ENCODE measurements around the gene LOXL1.

LOXL1 gene

DNA sequence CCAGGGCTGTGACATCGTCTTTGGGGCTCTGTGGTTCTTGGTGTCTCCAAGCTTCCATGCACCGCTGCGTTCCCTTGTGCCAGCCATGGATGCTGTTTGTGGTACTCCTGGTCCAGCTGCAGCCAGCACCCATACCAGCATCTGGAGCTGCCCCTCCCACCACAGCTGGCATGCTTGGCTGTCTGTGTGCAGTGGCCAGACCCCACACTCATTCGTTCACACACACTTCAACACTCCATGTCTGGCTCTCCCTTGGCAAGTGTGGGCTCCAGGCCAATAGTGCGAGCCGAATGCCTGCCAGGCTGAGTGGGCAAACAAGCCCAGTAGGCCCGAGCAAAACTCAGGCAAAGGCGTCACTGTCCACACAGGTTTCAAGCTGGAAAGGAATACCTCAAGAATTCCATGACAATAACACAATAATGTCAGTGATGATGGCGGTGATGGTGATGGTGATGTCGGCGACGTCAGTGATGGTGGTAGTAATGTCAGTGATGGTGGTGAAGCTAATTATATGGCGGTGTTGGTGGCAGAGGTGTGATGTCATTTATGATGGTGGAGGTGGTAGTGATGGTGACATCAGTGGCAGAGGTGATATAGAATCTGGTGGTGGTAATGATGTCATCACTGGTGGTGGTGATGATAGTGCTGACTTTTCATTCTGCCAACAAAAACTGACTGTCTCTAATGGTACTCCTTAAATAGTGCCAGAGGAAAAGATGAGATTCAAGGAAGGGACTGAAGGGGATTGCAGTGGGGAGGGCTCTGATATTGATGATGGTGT, 33.6 kb upstream of the LOXL1 start:
- no peak for ATAC-seq (ENCODE audit: insufficient read depth, low read depth)

DNA sequence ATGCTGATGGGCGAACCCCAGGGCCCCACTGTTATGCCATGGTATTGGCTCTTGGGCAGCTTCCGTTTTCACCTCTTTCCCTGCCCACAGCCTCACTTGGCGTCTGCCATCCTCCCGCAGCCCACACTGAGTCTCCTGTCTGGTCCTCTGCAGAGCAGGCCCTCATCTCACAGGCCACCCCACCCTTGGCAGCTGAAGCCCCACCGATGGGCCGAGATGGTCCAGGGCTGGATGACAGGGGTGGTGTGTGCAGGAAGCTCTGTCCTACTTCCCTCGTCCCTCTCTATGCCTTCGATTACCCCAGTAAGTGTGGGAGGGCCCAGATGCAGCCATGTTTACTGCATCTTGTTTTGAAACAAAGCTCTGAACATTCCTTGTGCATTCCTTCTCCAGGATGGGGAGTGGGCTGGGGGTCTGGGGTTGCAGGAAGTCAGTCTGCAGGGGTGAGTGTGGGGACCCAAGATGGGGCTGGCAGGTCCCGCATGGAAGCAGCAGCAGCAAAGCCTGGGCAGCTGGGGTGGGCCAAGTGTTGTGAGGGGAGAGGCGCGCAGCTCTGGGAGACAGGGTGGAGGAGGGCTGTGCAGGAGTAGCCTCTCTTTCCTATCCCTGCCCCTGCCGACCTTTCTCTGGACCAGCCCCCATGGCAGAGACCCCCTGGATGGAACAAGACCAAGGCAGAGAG, 32.0 kb upstream of the LOXL1 start:
- no peak overlapping the region for H3K27ac ChIP-seq (ENCODE audit: low read length)
- no peak overlapping the region for H3K9ac ChIP-seq (ENCODE audit: low read depth, low read length)
- H3K4me1 ChIP-seq (ENCODE audit: insufficient read depth, low read length): no peaks in the 10 kb centered on the region
- no peaks in the 10 kb centered on the region for H3K36me3 ChIP-seq (ENCODE audit: insufficient read depth, low read length)
- peaks cover 7% of the 10 kb centered on the region for H3K9me3 ChIP-seq (ENCODE audit: insufficient read depth, low read length, severe bottlenecking)
- ATAC-seq (ENCODE audit: insufficient read depth, low read depth) (no peak), DNase-seq (no peak)
- H3K4me3 ChIP-seq (ENCODE audit: low read depth in 1 of 2, low read length in 2 of 2): no peak overlapping the region
- TF ChIP-seq, protein P1, sequence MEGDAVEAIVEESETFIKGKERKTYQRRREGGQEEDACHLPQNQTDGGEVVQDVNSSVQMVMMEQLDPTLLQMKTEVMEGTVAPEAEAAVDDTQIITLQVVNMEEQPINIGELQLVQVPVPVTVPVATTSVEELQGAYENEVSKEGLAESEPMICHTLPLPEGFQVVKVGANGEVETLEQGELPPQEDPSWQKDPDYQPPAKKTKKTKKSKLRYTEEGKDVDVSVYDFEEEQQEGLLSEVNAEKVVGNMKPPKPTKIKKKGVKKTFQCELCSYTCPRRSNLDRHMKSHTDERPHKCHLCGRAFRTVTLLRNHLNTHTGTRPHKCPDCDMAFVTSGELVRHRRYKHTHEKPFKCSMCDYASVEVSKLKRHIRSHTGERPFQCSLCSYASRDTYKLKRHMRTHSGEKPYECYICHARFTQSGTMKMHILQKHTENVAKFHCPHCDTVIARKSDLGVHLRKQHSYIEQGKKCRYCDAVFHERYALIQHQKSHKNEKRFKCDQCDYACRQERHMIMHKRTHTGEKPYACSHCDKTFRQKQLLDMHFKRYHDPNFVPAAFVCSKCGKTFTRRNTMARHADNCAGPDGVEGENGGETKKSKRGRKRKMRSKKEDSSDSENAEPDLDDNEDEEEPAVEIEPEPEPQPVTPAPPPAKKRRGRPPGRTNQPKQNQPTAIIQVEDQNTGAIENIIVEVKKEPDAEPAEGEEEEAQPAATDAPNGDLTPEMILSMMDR (IDR thresholded peaks at IDR 0.05; ENCODE audit: borderline replicate concordance, extremely low read depth, low read length, poor library complexity, severe bottlenecking): no peak
- TF ChIP-seq EZH2 (IDR thresholded peaks at IDR 0.05; ENCODE audit: borderline replicate concordance, low read depth, low read length, severe bottlenecking): no peak
- no peak overlapping the region for H3K4me2 ChIP-seq (ENCODE audit: insufficient read depth, low read length)
- no peaks in the 10 kb centered on the region for H3K79me2 ChIP-seq (ENCODE audit: insufficient read depth, low read length)
- H3K27me3 ChIP-seq (ENCODE audit: insufficient read depth, low read length, poor library complexity): no peaks in the 10 kb centered on the region
- no peak overlapping the region for H2AFZ ChIP-seq (ENCODE audit: low read depth, low read length)
- no peaks in the 10 kb centered on the region; the same call in 1 of the 2 replicates for H4K20me1 ChIP-seq (ENCODE audit: insufficient read depth, low read length)

More for the DNA sequence above, 33.6 kb upstream of the LOXL1 start:
- Histone ChIP-seq H3K4me2 (ENCODE audit: insufficient read depth, low read length) (no peak overlapping the region), H3K9ac (ENCODE audit: low read depth, low read length) (no peak overlapping the region), H3K27ac (ENCODE audit: low read length) (no peak overlapping the region), H4K20me1 (ENCODE audit: insufficient read depth, low read length) (no peaks in the 10 kb centered on the region; the same call in 1 of the 2 replicates), H2AFZ (ENCODE audit: low read depth, low read length) (no peak overlapping the region), H3K4me3 (ENCODE audit: low read depth in 1 of 2, low read length in 2 of 2) (no peak overlapping the region), H3K36me3 (ENCODE audit: insufficient read depth, low read length) (no peaks in the 10 kb centered on the region), H3K79me2 (ENCODE audit: insufficient read depth, low read length) (no peaks in the 10 kb centered on the region), H3K4me1 (ENCODE audit: insufficient read depth, low read length) (no peaks in the 10 kb centered on the region), H3K27me3 (ENCODE audit: insufficient read depth, low read length, poor library complexity) (no peaks in the 10 kb centered on the region), H3K9me3 (ENCODE audit: insufficient read depth, low read length, severe bottlenecking) (peaks cover 7% of the 10 kb centered on the region)
- TF ChIP-seq, protein P1 (IDR thresholded peaks at IDR 0.05; ENCODE audit: borderline replicate concordance, extremely low read depth, low read length, poor library complexity, severe bottlenecking): no peak
- TF ChIP-seq EZH2 (IDR thresholded peaks at IDR 0.05; ENCODE audit: borderline replicate concordance, low read depth, low read length, severe bottlenecking): no peak
- DNase-seq: no peak

DNA sequence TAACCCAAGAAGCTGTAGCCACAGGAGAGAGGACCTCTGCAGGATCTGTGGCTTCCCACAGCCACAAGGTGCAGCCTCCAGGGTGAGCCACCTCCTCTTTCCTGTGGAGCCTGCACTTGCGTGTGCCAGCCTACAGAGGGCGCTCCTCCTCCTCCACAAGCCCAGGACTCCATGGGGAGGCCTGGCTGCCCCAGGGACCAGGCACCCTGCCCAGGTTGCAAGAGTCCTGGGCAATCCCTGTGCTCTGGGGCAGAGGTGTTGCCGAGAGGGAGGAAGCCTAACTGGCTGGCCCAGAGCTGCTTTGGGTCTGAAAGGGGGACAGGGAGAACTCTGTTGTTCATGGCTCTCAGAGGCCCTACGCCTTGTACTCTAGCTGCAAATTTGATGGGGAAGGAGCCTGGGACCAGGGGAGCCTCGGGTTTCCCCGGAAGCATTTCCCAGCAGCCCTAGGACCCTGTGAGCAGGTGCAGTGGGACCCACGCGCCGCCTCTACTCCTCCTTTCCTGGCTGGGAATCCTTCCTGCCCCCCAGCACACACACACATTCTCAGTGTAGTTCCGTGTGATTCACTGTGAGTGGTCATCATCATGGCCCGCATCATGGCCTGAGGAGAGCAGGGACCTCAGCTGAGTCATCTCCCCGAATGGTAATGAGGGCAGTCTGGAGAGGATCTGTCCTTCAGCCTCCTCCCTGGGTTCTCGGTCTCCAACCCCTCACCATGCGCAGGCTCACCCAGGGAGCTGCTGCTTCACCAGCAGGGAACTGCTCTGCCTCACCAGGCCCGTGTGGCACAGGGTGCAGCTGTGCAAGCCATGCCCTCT, 28.6 kb upstream of the LOXL1 start:
- H3K4me1 ChIP-seq (ENCODE audit: insufficient read depth, low read length): no peaks in the 10 kb centered on the region
- ATAC-seq (ENCODE audit: insufficient read depth, low read depth): peak; percentile 92
- H2AFZ ChIP-seq (ENCODE audit: low read depth, low read length): no peak overlapping the region
- H3K9ac ChIP-seq (ENCODE audit: low read depth, low read length): no peak overlapping the region
- no peak overlapping the region for H3K4me3 ChIP-seq (ENCODE audit: low read depth in 1 of 2, low read length in 2 of 2)
- H4K20me1 ChIP-seq (ENCODE audit: insufficient read depth, low read length): no peaks in the 10 kb centered on the region; the same call in 1 of the 2 replicates
- peak; percentile 58 for DNase-seq
- peaks cover 2% of the 10 kb centered on the region for H3K9me3 ChIP-seq (ENCODE audit: insufficient read depth, low read length, severe bottlenecking)
- H3K27me3 ChIP-seq (ENCODE audit: insufficient read depth, low read length, poor library complexity): peaks cover 3% of the 10 kb centered on the region
- H3K27ac ChIP-seq (ENCODE audit: low read length): no peak overlapping the region
- no peaks in the 10 kb centered on the region for H3K79me2 ChIP-seq (ENCODE audit: insufficient read depth, low read length)
- H3K36me3 ChIP-seq (ENCODE audit: insufficient read depth, low read length): no peaks in the 10 kb centered on the region
- no peak overlapping the region for H3K4me2 ChIP-seq (ENCODE audit: insufficient read depth, low read length)
- no peak for TF ChIP-seq EZH2 (IDR thresholded peaks at IDR 0.05; ENCODE audit: borderline replicate concordance, low read depth, low read length, severe bottlenecking)
- TF ChIP-seq, protein P1 (IDR thresholded peaks at IDR 0.05; ENCODE audit: borderline replicate concordance, extremely low read depth, low read length, poor library complexity, severe bottlenecking): peak; percentile 85
